OCI-LY7 (cell line): ENCODE results near the gene DNAI1. TPM values are rescaled to one million over a fixed set of nuclear protein-coding genes. Genes with fewer than 3 reads are reported as not detected.

Experiments
- BruUV-seq: library from RNA; stranded (reverse); fragments of 400-500 nt; replicated peaks from 2 replicates; lab custom pipeline; 2021; lab: Mats Ljungman, UMichigan
- CTCF ChIA-PET: fragments of 300-600 bp; sonication (Branson Sonifier 250); formaldehyde crosslinking; loops from one replicate; lab custom pipeline; 2022; ENCODE audit warnings: antibody characterized with exemption; ENCODE audit not compliant: unreplicated experiment; lab: Charles Lee
- POLR2A ChIA-PET: fragments of 300-600 bp; sonication (Branson Sonifier 250); formaldehyde crosslinking; loops from one replicate; lab custom pipeline; 2022; ENCODE audit warnings: antibody characterized with exemption; lab: Charles Lee
- DNase-seq: peaks from one replicate; pipeline ENCODE4 v3.0.0-alpha.2; 2015; ENCODE audit warnings: low spot score
- H2AFZ ChIP-seq: fragments of 200-600 bp; sonication (generic), shearing (Covaris generic); 2 replicates; pipeline ENCODE4 v1.6.1; 2014; ENCODE audit warnings: mild to moderate bottlenecking, antibody characterized with exemption, low read length, moderate library complexity
- H3K27ac ChIP-seq: fragments of 200-600 bp; sonication (generic); 2 replicates; pipeline ENCODE4 v1.5.1; 2014; ENCODE audit warnings: mixed run types, low read depth, mild to moderate bottlenecking, moderate library complexity, low read length, inconsistent platforms; ENCODE audit not compliant: poor library complexity, severe bottlenecking
- H3K36me3 ChIP-seq: fragments of 200-600 bp; sonication (generic); 2 replicates; pipeline ENCODE4 v1.6.1; 2014; ENCODE audit warnings: mild to moderate bottlenecking, antibody characterized with exemption, low read length, moderate library complexity, mixed read lengths; ENCODE audit not compliant: insufficient read depth
- H3K4me1 ChIP-seq: fragments of 200-600 bp; sonication (generic); 2 replicates; pipeline ENCODE4 v1.5.1; 2014; ENCODE audit warnings: mild to moderate bottlenecking, low read length; ENCODE audit not compliant: insufficient read depth, poor library complexity, severe bottlenecking
- H3K4me2 ChIP-seq: fragments of 200-600 bp; sonication (generic); 2 replicates; pipeline ENCODE4 v1.6.1; 2014; ENCODE audit warnings: mild to moderate bottlenecking, low read length
- H3K4me3 ChIP-seq: fragments of 200-600 bp; sonication (generic); 2 replicates; pipeline ENCODE4 v1.5.1; 2014; ENCODE audit warnings: mild to moderate bottlenecking, low read depth, low read length; ENCODE audit not compliant: poor library complexity, severe bottlenecking
- H3K79me2 ChIP-seq: fragments of 200-600 bp; sonication (generic); 2 replicates; pipeline ENCODE4 v1.6.1; 2016; ENCODE audit warnings: low read depth, mild to moderate bottlenecking, low read length, moderate library complexity, mixed read lengths; ENCODE audit not compliant: insufficient read depth
- H3K9me2 ChIP-seq: fragments of 200-600 bp; sonication (generic); 2 replicates; pipeline ENCODE4 v1.6.1; 2016; ENCODE audit warnings: mild to moderate bottlenecking, low read length, mixed read lengths; ENCODE audit not compliant: insufficient read depth
- H3K9me3 ChIP-seq: fragments of 200-600 bp; sonication (generic); 2 replicates; pipeline ENCODE4 v1.6.1; 2014; ENCODE audit warnings: mild to moderate bottlenecking, mixed run types, low read length, mixed read lengths
- H4K20me1 ChIP-seq: fragments of 200-600 bp; sonication (generic); 2 replicates; pipeline ENCODE4 v1.6.1; 2014; ENCODE audit warnings: mild to moderate bottlenecking, antibody characterized with exemption, low read length, moderate library complexity, mixed read lengths; ENCODE audit not compliant: insufficient read depth
- EZH2phosphoT487 ChIP-seq: fragments of 200-600 bp; sonication (generic); IDR thresholded peaks from 2 replicates; pipeline ENCODE4 v1.6.1; 2018; ENCODE audit warnings: low read depth, borderline replicate concordance, mild to moderate bottlenecking, mixed run types, antibody characterized with exemption, low read length, moderate library complexity, mixed read lengths
- intact Hi-C: fragments of 100-400 bp; cut with micrococcal nuclease; formaldehyde crosslinking; loops from one replicate; pipeline ENCODE4 v1.10.0; 2022; ENCODE audit not compliant: unreplicated experiment
- total RNA-seq, 2 experiments: library from RNA; depleted of rRNA in 1 of 2; stranded (reverse); fragments of >200 nt in 1 of 2; shearing (Covaris generic) in 1 of 2; gene quantifications; 2 replicates each; pipeline ENCODE4 v1.2.3, GENCODE V29; 2014 to 2022
- TF ChIP-seq, protein P1 (sequence below): fragments of 200-600 bp; sonication (generic); conservative IDR thresholded peaks from 2 replicates; pipeline ENCODE4 v1.5.1; 2014; ENCODE audit warnings: mild to moderate bottlenecking, antibody characterized with exemption, low read length, moderate library complexity, mixed read lengths

Gene DNAI1
- total RNA-seq, 2 experiments from 2014 or later = 0.57 to 0.97 TPM

DNA sequence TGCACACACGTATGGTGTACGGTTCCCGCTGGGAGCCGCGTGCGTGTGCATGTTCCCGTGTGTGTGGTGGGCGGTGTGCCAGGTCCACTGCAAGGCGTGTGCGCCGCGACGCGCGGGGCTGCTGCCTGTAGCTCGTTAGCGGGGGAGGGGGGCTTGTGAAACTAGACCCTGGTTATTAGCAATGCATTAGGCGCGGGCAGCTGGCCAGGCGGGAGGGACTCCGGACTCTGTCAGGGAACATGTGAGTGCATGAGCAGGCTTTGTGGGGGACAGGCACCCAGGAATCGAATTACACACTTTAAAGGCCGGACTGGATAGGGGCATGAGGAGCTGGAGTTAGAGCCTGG lies 96.4 kb downstream of the DNAI1 start:
- H3K9me2 ChIP-seq = no peaks in the 10 kb centered on the region
- no peak for TF ChIP-seq EZH2phosphoT487
- TF ChIP-seq, protein P1, sequence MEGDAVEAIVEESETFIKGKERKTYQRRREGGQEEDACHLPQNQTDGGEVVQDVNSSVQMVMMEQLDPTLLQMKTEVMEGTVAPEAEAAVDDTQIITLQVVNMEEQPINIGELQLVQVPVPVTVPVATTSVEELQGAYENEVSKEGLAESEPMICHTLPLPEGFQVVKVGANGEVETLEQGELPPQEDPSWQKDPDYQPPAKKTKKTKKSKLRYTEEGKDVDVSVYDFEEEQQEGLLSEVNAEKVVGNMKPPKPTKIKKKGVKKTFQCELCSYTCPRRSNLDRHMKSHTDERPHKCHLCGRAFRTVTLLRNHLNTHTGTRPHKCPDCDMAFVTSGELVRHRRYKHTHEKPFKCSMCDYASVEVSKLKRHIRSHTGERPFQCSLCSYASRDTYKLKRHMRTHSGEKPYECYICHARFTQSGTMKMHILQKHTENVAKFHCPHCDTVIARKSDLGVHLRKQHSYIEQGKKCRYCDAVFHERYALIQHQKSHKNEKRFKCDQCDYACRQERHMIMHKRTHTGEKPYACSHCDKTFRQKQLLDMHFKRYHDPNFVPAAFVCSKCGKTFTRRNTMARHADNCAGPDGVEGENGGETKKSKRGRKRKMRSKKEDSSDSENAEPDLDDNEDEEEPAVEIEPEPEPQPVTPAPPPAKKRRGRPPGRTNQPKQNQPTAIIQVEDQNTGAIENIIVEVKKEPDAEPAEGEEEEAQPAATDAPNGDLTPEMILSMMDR = no peak
- no peak overlapping the region for H2AFZ ChIP-seq
- CTCF ChIA-PET = interaction anchor here (0.5 kb wide), 1 partner anchor 14 kb away, joined by 5 read pairs; no protein-coding TSS in a partner anchor
- H4K20me1 ChIP-seq = no peaks in the 10 kb centered on the region
- DNase-seq = no peak
- POLR2A ChIA-PET = no interaction called here
- H3K4me3 ChIP-seq = no peak overlapping the region
- no peaks in the 10 kb centered on the region for H3K9me3 ChIP-seq
- H3K27ac ChIP-seq = no peak overlapping the region
- no peaks in the 10 kb centered on the region for H3K4me1 ChIP-seq
- H3K36me3 ChIP-seq = no peaks in the 10 kb centered on the region
- no peaks in the 10 kb centered on the region for H3K79me2 ChIP-seq
- BruUV-seq = no TSS peak
- intact Hi-C loops = no loop called here
- no peak overlapping the region for H3K4me2 ChIP-seq

DNA sequence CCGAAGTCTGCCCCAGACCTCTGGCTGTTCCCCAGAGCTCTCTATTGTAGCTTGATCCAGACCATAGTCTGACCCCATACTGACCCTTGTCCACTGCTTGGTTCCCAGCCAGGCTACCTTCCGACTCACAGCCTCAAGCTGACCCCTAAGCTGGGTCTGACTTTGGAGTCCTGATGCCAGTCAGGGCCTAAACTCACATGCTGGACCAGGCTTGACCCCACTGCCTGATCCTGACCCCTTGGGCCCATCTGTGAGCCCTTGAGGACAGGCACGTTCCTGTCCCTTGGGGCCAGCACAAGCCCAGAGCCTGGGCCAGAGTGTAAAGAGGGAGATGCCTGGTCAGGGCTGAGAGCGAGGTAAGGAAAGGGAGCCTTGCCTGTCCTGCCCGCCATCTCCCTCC lies 96.9 kb downstream of the DNAI1 start:
- ChIA-PET POLR2A (no interaction called here), CTCF (interaction anchor here (0.5 kb wide), 1 partner anchor 15 kb away, joined by 5 read pairs; no protein-coding TSS in a partner anchor)
- H3K4me3 ChIP-seq = no peak overlapping the region
- no TSS peak for BruUV-seq
- H3K9me2 ChIP-seq = no peaks in the 10 kb centered on the region
- H4K20me1 ChIP-seq = no peaks in the 10 kb centered on the region
- no peak overlapping the region for H3K27ac ChIP-seq
- TF ChIP-seq, protein P1 = no peak
- TF ChIP-seq EZH2phosphoT487 = no peak
- no peaks in the 10 kb centered on the region for H3K36me3 ChIP-seq
- H2AFZ ChIP-seq = no peak overlapping the region
- H3K4me1 ChIP-seq = no peaks in the 10 kb centered on the region
- H3K9me3 ChIP-seq = no peaks in the 10 kb centered on the region
- H3K4me2 ChIP-seq = no peak overlapping the region
- DNase-seq = no peak
- no peaks in the 10 kb centered on the region for H3K79me2 ChIP-seq
- intact Hi-C loops = no loop called here

DNA sequence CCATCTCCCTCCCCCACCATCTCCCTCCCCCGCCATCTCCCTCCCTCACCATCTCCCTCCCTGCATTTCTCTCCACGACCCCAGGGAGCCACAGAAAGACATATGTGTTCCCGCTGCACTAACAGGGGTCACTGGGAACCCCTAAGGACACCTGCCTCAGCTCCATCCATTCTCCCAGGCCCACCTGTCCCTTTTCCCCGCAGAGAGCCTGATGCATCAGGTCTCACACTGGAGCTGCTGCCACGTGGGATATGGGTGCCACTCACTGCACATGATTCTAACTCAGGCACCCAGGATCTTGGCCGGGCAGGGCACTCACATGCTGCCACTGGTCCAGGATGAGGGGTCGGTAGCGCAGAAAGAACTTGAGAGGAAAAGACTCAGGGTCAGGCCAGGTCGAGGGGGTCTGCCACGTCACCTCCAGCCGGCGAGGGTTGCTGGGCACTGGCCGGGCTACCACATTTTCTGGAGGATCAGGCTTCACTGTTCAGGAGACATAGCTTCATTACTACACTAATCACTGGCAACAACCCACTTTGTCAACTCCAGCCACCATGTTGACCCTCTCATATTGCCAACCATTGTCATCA lies 97.4 kb downstream of the DNAI1 start:
- H4K20me1 ChIP-seq = no peaks in the 10 kb centered on the region
- no peaks in the 10 kb centered on the region for H3K36me3 ChIP-seq
- no peak overlapping the region for H3K4me2 ChIP-seq
- no peak overlapping the region for H3K4me3 ChIP-seq
- no peaks in the 10 kb centered on the region for H3K79me2 ChIP-seq
- H2AFZ ChIP-seq = no peak overlapping the region
- intact Hi-C loops = no loop called here
- ChIA-PET CTCF (no interaction called here), POLR2A (no interaction called here)
- H3K4me1 ChIP-seq = no peaks in the 10 kb centered on the region
- H3K9me3 ChIP-seq = no peaks in the 10 kb centered on the region
- no peak for DNase-seq
- H3K9me2 ChIP-seq = no peaks in the 10 kb centered on the region
- TF ChIP-seq, protein P1 = no peak
- no peak for TF ChIP-seq EZH2phosphoT487
- BruUV-seq = no TSS peak
- H3K27ac ChIP-seq = no peak overlapping the region
